HG03064 (cell line): ENCODE data around the gene IFNG.

Source experiments
- ATAC-seq: cut with Tn5 transposase; IDR thresholded peaks from one replicate; pipeline ENCODE4 v1.9.1; 2021; ENCODE audit warnings: low read depth; ENCODE audit not compliant: unreplicated experiment

The IFNG gene

DNA sequence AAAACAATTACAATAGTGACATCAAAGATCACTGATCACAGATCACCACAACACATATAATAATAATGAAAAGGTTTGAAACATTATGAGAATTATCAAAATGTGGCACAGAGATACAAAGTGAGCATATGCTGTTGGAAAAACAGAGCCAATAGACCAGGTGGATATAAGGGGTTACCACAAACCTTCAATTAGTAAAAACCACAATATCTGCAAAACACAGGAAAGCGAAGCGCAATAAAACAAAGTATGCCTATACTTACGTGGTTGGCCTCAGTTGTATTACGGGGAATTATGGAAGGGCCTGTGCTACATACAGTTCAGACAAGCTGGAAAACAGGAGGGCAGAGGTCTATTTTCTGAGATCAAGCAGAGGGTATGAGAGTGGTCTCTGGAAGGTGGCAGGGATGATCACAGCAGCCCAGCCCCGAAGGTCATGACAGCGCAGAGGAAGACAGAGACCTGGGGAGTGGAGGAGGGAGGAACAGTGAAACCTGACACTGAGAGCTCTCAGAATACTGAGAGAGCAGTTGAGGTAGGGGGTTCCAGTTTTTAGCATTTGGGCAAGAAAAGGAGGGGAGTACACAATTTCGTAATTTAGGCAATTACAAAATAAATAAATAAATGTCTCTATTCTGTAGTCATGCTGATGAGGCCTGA lies 41.3 kb downstream of the IFNG start:
- ATAC-seq: no peak

DNA sequence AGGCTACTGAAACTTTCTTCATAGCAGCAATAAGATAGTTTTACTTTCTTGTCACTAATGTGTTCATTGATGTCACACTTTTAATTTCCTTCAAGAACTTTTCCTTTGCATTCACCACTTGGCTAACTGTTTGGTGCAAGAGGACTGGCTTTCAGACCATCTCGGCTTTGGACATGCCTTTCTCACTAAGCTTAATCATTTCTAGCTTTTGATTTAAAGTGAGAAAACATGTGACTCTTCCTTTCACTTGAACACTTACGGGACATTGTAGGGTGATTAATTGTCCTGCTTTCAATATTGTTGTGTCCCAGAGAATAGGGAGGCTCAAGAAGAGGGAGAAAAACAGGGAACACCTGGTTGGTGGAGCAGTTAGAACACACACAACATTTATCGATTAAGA lies 41.9 kb downstream of the IFNG start:
- ATAC-seq: no peak

DNA sequence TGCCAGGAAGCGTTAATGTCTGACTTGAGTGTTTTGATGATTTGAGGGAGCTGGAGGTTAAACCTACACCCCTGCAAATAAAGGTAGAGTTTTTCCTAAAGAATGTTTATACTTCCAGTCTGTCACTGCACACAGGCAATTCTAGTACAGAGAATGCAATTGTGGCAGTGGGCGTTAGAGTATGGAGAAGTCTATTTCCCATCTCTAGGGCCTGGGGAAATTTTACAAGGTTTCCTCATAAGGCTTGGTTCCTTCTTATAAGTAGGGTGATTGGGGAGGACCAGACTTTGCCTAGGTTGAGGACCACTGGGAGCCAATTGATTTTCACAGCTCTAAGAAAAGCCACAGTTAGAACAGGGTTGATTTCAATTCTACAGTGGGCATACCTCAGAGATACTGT lies 44.3 kb downstream of the IFNG start:
- no peak for ATAC-seq

DNA sequence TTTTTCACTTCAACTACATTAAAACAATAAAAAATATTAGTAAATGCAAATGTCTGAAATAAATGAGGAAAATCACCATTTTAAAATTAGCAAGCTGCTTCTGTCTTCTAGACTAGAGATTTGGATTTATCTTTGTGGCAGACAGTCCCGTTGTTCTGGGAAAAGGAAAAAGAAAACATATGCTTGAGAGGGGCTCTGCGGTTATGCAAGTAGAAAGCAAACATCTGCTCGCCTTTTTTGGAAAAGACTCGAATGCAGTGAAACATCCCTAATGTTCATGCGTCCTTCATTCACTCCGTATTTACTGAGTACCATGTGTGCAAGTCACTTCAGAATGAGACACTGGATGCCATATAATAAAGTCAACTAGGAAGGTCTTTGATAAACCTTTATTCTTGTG lies 44.9 kb downstream of the IFNG start:
- no peak for ATAC-seq

DNA sequence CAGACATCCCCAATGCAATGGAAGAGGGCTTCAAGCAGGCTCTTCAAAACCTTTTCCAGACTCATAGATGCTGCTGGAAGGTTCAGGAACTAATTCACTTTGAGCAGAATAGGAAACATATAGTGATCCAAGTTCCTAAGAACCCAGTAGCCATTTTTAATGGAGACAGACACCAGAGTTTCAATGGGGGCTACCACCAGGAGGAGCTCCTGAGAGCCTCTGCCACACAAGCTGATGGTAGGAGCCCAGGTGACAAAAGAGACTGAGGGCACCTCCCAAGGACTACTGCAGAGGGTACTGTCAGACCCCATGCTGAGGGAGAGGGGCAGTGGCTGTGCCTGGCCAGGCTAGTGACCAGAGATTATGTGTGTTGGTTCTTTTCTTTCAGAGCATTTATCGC lies 45.9 kb downstream of the IFNG start:
- no peak for ATAC-seq

DNA sequence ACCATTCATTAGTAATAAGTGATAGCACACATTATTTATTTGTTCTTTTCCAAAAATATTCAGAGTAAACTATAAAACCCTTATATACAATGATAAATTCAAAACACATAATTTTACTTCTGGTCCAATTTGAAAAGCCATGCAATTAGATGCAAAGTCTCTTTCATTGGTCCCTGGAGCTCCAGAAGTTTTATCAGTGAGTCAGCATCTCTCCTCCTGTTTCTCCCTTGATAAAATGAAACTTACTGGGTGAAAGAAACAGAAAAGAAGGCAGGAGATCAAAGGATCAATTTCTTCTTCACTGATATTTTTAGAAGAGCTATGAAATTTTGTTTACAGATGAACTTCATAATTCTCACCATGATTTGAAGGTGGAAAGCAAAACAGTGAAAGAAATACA lies 47.5 kb downstream of the IFNG start:
- ATAC-seq: no peak

DNA sequence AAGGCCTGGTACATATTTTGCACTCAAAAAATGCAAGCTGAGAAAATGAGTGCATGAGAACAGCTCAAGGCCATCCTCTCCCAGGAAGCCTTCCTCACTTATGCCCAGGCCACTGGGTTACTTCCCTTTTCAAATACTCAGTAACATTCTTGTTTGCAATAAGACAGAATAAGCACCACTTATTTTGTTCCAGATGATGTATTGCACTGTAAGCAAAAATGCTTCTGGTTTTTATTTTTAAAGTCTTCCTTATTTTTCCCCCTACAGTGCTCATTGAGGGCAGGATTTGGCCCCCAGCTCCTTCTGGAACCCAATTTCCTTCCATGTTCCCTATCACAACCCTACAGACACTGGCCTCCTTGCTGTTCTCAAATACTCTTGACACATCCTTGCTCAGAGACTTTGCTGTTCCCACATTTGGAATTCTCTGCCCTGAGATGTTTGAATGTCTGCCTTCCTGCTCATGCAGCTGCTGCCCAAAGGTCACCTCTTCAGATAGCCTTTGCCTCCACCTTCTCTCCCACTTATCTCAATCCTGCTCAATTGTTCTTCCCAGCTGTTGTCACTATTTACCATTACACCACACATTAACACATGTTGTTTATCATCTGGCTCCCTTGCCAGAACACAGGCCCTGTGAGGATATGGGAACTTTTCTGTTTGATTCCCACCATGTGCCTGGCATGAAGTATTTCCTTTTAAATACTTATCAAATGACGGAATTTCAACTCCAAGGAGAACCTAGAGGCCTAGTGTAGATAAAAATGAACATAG lies 49.9 kb downstream of the IFNG start:
- ATAC-seq: no peak

DNA sequence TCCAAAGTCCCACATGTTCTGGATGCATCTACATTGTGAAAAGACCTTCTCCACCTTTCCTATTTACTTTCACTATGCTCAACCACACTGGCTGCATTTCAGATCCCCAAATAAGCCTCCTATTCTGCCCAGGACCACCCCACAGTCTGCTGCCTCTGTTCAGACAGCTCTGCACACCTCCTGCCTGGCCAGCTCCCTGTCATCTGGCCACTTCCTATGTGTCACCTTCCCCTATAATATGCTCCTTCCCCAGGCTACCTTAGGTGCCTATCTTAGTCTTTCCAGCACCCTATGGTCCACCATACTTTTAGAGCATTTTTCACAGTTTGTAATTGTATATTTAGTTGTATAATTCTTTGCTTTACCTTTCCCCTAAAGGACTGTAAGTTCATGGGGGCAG lies 50.5 kb downstream of the IFNG start:
- no peak for ATAC-seq

DNA sequence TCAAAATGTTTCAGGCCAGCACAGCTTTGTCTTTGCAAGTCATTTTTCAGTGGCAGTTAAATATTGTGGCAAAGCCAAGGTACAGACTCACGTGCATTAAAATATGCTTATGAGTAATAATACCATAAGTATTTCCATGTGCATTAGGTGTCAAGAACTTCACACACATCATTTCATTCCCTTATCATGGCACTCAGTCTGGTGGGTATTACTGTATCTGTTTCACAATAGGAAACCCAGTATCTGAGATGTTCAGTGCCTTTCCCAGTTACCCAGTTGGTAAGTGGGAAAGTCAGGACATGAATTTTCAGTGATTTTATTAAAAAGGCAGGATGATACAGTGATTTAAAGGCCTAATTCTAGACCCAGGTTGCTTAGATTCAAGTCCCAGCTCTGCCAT lies 52.9 kb downstream of the IFNG start:
- no peak for ATAC-seq

DNA sequence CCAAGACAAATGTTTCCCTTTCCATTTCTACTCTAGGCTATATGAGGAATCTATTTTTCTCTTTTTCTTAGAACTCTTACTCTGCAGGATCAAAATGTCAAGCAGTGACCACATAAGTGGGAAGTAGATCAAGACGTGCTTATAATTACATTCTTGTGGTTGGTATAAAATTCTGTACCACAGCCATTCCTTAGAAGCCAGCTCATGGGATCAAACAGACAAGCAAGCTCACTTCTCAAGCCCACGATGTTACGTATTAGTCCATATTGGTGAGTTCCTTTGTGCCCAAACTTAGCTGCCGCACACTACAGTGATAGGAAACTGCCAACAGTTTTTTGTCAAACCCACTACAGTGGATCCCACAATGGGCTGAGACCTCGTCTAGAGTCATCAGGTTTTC lies 53.4 kb downstream of the IFNG start:
- no peak for ATAC-seq
